Neural cell (in vitro differentiated cells): ENCODE data around the gene OTOG.

ENCODE experiments used
- EP300 ChIP-seq: fragments of 450-650 bp; conservative IDR thresholded peaks from 2 replicates; pipeline ENCODE4 v1.6.1; 2014; ENCODE audit warnings: antibody characterized with exemption, mild to moderate bottlenecking, moderate library complexity; ENCODE audit not compliant: poor library complexity, severe bottlenecking
- EZH2 ChIP-seq: fragments of 200-600, 300-800 bp; shearing (Covaris generic), sonication (generic); IDR thresholded peaks from 2 replicates; pipeline ENCODE4 v1.6.1; 2014; ENCODE audit warnings: antibody characterized with exemption, low read length, borderline replicate concordance, mild to moderate bottlenecking; ENCODE audit not compliant: insufficient read depth, poor library complexity, severe bottlenecking
- POLR2AphosphoS5 ChIP-seq: IDR thresholded peaks from 2 replicates; pipeline ENCODE4 v1.6.1; 2012
- RAD21 ChIP-seq: fragments of 450-650 bp; conservative IDR thresholded peaks from 2 replicates; pipeline ENCODE4 v1.6.1; 2014; ENCODE audit warnings: antibody characterized with exemption, mild to moderate bottlenecking, moderate library complexity
- TF ChIP-seq, protein P1 (sequence below): fragments of 450-650 bp; IDR thresholded peaks from 2 replicates; pipeline ENCODE4 v1.5.1; 2014; ENCODE audit warnings: antibody characterized with exemption, mild to moderate bottlenecking, moderate library complexity; ENCODE audit not compliant: poor library complexity, severe bottlenecking
- TF ChIP-seq, protein P2 (sequence below): IDR thresholded peaks from 2 replicates; pipeline ENCODE4 v1.6.1; 2012; ENCODE audit warnings: borderline replicate concordance

DNA sequence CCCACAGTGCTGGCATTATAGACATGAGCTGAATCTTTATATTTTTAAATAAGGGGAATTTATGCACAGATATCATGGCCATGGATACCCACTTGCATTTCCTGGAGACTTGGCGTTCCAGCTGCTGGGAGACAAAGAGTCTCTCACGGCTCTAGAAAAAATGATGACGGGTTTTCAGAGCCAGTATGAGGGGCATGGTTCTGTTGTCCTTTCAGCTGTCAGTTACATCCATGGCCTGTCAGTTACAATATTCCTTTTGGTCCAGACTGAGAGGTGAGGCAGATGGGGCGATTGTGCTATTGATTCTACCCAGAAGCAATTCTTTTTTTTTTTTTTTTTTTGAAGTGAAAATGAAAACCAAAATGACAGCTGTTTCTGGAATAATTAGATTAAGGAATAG, 32.6 kb upstream of the OTOG start:
- TF ChIP-seq, protein P1, sequence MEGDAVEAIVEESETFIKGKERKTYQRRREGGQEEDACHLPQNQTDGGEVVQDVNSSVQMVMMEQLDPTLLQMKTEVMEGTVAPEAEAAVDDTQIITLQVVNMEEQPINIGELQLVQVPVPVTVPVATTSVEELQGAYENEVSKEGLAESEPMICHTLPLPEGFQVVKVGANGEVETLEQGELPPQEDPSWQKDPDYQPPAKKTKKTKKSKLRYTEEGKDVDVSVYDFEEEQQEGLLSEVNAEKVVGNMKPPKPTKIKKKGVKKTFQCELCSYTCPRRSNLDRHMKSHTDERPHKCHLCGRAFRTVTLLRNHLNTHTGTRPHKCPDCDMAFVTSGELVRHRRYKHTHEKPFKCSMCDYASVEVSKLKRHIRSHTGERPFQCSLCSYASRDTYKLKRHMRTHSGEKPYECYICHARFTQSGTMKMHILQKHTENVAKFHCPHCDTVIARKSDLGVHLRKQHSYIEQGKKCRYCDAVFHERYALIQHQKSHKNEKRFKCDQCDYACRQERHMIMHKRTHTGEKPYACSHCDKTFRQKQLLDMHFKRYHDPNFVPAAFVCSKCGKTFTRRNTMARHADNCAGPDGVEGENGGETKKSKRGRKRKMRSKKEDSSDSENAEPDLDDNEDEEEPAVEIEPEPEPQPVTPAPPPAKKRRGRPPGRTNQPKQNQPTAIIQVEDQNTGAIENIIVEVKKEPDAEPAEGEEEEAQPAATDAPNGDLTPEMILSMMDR: no peak
- TF ChIP-seq POLR2AphosphoS5 (no peak), EP300 (no peak), EZH2 (no peak), RAD21 (no peak)
- TF ChIP-seq, protein P2, sequence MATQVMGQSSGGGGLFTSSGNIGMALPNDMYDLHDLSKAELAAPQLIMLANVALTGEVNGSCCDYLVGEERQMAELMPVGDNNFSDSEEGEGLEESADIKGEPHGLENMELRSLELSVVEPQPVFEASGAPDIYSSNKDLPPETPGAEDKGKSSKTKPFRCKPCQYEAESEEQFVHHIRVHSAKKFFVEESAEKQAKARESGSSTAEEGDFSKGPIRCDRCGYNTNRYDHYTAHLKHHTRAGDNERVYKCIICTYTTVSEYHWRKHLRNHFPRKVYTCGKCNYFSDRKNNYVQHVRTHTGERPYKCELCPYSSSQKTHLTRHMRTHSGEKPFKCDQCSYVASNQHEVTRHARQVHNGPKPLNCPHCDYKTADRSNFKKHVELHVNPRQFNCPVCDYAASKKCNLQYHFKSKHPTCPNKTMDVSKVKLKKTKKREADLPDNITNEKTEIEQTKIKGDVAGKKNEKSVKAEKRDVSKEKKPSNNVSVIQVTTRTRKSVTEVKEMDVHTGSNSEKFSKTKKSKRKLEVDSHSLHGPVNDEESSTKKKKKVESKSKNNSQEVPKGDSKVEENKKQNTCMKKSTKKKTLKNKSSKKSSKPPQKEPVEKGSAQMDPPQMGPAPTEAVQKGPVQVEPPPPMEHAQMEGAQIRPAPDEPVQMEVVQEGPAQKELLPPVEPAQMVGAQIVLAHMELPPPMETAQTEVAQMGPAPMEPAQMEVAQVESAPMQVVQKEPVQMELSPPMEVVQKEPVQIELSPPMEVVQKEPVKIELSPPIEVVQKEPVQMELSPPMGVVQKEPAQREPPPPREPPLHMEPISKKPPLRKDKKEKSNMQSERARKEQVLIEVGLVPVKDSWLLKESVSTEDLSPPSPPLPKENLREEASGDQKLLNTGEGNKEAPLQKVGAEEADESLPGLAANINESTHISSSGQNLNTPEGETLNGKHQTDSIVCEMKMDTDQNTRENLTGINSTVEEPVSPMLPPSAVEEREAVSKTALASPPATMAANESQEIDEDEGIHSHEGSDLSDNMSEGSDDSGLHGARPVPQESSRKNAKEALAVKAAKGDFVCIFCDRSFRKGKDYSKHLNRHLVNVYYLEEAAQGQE: no peak
